Activated CD8-positive, alpha-beta memory T cell treated with anti-CD3 and anti-CD28 coated beads for 48 hours (primary cell): ENCODE data around the gene SSTR1.

ENCODE experiments used
- DNase-seq, 3 experiments: peaks; one replicate each; pipeline ENCODE4 v3.0.0-alpha.2; 2020; ENCODE audit warnings: low read depth in 2 of 3, low spot score in 2 of 3

The SSTR1 gene

DNA sequence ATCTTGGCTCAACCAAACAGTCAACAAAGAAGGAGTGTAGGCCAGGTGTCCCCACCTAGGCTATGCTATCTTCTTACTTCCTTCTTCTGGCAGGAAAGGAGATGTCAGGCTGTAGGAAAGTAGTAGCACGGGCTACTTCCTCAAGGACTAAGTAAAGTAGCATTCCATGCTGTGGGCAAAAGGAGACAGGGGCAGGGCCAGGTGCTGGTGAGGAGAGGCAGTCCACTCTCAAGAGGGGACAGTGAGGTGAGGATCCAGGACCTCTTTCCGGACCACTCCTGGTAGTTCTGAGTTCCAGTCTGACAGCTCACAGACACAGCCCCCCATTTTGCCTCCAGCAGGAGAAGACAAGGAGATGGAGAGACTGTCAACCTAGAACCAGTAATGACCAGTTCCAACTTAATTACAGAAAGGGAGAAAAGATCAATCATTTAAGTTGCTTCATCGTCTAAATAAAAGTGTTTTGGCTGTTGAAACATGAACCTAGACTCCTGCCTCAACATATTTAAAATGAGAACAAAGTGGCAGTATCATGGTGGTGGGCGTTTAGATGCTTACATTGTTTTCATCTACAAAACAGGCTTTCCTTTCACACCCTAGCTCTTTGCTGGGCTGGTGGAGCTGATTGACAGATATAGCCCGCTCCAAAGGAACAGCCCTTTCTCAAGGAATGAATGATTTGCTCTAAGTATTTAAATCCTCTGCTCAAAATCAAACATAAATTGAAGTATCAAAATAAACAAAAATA, 5.1 kb upstream of the SSTR1 start:
- no peak for DNase-seq

DNA sequence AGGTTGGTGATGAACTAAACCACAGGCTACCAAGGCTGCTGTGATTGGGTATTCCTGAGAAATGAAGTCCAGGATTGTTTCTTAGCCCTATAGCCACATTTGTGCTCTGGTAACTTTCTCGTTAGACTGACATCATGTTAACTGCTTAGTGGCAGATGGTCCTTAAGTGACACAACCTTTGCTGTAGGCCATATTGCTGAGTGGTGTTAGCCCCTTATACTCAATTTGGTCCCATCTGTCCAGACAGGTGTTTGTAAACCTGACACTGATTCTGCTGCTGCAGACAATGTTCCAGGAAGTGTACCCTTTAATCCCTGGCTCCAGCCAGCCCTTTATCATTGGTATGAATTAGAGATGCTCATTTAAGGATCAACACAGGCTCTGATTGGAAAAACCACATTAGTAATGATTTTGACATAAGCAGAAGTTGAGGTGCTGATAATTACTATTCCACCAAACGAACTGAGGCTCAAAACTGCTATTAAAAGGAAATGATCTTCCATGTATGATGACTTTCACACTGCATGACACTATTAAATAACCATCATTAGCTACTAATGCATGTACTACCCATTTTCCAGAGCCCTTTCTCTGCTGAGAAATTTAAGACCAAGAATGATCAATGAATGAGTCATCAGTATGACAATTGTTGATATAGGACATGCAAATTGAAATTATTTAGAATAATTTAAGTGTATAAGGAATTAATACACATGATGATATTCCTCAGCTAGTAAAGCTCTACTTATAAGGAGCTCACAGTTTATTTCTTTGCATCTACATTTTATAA, 3.6 kb upstream of the SSTR1 start:
- DNase-seq = no peak

DNA sequence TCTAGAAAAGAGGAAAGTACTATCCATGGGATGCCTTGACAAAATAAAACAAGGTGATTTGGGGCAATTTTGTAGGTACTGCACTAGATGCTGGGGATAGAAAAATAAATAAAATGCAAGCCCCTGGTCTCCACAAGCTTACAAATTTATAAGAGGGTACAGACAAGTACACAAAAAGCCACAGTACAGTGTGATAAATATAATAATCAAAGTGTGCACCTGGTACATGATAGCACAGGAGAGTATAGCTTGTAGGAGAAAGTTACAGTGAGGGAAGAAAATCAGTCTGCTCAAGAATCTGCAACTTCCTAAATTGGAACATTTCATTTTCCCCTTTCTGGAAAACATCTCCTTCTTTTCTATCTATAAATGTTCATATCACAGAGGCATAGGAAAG, 3.0 kb upstream of the SSTR1 start:
- no peak for DNase-seq

DNA sequence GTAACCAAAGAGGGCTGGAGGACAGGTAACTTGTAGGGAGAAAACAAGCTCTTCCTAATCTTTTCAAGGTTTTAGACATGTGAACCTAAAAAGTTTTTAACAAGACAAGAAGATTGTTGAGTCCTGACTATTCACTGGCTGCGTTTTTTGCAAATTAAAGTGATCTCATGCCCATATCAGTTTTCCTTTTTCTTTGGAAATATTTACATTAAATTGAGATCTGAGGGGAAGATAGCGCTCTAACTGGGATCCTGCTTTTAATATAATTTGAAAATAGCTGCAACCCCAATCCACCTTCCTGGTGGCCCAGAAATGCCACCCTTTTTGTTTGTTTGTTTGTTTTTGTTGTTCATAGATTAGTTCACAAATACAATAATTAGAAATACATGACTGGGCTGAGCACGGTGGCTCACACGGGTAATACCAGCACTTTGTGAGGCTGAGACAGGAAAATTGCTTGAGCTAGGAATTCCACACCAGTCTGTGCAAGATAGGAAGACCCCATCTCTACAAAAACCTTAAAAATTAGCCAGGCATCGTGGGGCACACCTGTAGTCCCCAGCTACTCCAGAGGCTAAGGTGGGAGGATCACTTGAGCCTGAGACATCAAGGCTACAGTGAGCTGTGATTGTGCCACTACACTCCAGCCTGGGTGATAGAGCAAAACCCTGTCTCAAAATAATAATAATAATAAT, 2.4 kb upstream of the SSTR1 start:
- no peak for DNase-seq

DNA sequence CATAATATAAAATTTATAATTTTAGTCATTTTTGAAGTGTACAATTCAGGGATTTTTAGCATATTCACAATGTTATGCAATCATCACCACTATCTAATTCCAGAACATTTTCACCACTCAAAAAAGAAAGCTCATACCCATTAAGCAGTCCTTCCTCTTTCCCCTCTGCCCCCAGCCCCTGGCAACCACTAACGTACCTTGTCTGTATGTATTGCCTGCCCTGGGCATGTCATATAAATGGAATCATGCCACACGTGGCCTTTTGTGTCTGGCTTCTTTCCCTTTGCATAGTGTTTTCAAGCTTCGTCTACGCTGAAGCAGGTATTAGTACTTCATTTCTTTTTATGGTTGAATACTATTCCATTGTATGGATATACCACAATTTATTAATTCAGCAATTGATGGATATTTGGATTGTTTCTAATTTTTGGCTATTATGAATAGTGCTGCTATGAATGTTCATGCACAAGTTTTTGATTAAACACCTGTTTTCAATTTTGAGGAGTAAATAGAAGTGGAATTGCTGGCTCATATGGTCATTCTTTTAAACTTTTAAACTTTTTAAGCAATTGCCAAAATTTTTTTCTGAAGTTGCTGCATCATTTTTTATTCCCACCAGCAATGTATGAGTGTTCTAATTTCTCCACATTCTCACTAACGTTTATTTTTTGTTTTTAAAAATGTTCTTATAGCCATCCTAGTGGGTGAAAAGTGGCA, 1.6 kb upstream of the SSTR1 start:
- no peak for DNase-seq

DNA sequence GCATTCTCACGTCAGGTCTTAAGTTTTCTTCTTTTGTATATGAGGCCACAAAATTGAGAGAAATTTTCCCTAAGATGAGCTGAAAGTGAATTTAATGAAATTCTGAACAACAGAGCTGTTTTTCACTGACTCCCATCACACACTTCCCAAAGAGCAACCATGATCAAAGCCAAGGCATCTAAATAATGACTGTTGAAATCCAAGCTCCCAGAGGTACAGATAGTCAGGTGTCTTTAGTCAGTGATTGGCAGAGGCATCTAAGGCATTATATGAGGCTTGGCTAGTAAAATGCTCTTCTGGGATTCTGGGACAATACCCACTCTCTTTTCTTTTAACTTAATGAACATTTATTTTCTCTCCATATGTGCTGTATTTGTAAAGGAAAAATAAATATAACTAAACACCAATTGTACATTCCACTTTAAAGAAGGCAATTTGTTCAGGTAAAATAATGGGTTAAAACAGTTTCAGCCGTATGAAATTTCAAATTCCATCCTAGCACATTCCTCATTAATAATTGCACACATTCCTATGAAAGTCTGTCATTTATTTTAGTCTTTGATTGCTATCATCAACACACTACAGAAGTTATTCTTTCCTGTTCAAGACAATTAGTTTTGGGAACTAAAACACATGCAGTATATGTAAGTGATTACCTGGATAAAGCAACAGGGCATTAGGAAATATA, 871 bp upstream of the SSTR1 start:
- no peak for DNase-seq

DNA sequence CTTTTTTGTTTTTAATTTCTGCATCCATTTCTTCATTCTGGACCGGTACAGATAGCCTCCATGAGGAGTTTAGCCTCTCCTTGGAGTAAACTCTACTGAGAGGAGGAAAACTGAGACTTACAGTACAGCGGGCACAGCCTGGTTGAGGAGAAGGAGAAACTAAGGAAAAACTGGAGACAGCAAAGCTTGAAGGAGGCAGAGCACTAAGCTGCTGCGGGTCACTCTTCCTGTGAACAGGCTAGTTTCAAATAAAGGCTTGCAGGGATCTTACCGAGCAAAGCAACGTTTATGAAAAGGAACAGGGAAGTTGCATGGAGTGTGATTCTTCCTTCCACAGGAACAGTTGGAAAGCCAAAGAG, 348 bp upstream of the SSTR1 start:
- DNase-seq = no peak

DNA sequence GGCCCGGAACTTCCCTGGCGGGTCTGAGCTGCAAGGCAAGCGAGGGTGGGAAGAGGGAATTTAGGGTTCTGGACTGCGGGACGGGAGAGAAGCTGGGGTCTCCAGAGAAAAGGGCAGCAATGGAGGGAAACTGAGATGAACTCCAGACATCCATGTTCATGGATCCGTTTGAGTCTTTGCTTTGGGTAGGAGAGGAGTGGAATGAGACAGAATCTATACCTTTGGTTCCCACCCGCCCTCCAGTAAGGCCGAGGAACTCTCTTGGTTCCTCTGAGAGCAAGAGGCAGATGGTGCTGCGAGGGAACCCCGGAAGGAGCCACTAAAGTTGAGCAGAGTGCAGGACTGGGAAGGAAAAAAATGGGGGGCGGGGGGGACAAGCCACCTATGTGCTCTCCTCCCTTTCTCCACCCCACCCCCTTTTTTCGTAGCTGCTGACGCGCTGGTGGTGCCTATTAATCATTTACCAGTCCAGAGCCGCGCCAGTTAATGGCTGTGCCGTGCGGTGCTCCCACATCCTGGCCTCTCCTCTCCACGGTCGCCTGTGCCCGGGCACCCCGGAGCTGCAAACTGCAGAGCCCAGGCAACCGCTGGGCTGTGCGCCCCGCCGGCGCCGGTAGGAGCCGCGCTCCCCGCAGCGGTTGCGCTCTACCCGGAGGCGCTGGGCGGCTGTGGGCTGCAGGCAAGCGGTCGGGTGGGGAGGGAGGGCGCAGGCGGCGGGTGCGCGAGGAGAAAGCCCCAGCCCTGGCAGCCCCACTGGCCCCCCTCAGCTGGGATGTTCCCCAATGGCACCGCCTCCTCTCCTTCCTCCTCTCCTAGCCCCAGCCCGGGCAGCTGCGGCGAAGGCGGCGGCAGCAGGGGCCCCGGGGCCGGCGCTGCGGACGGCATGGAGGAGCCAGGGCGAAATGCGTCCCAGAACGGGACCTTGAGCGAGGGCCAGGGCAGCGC, 1.2 kb downstream of the SSTR1 start:
- DNase-seq = no peak

DNA sequence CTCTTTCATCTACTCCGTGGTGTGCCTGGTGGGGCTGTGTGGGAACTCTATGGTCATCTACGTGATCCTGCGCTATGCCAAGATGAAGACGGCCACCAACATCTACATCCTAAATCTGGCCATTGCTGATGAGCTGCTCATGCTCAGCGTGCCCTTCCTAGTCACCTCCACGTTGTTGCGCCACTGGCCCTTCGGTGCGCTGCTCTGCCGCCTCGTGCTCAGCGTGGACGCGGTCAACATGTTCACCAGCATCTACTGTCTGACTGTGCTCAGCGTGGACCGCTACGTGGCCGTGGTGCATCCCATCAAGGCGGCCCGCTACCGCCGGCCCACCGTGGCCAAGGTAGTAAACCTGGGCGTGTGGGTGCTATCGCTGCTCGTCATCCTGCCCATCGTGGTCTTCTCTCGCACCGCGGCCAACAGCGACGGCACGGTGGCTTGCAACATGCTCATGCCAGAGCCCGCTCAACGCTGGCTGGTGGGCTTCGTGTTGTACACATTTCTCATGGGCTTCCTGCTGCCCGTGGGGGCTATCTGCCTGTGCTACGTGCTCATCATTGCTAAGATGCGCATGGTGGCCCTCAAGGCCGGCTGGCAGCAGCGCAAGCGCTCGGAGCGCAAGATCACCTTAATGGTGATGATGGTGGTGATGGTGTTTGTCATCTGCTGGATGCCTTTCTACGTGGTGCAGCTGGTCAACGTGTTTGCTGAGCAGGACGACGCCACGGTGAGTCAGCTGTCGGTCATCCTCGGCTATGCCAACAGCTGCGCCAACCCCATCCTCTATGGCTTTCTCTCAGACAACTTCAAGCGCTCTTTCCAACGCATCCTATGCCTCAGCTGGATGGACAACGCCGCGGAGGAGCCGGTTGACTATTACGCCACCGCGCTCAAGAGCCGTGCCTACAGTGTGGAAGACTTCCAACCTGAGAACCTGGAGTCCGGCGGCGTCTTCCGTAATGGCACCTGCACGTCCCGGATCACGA, 2.2 kb downstream of the SSTR1 start:
- no peak for DNase-seq

DNA sequence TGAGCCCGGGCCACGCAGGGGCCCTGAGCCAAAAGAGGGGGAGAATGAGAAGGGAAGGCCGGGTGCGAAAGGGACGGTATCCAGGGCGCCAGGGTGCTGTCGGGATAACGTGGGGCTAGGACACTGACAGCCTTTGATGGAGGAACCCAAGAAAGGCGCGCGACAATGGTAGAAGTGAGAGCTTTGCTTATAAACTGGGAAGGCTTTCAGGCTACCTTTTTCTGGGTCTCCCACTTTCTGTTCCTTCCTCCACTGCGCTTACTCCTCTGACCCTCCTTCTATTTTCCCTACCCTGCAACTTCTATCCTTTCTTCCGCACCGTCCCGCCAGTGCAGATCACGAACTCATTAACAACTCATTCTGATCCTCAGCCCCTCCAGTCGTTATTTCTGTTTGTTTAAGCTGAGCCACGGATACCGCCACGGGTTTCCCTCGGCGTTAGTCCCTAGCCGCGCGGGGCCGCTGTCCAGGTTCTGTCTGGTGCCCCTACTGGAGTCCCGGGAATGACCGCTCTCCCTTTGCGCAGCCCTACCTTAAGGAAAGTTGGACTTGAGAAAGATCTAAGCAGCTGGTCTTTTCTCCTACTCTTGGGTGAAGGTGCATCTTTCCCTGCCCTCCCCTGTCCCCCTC, 3.0 kb downstream of the SSTR1 start:
- no peak for DNase-seq

DNA sequence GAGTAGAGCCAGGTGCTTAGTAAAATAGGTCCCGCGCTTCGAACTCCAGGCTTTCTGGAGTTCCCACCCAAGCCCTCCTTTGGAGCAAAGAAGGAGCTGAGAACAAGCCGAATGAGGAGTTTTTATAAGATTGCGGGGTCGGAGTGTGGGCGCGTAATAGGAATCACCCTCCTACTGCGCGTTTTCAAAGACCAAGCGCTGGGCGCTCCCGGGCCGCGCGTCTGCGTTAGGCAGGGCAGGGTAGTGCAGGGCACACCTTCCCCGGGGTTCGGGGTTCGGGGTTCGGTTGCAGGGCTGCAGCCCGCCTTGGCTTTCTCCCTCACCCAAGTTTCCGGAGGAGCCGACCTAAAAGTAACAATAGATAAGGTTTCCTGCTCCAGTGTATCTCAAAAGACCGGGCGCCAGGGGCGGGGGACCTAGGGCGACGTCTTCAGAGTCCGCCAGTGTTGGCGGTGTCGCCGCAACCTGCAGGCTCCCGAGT, 3.6 kb downstream of the SSTR1 start:
- DNase-seq = no peak

DNA sequence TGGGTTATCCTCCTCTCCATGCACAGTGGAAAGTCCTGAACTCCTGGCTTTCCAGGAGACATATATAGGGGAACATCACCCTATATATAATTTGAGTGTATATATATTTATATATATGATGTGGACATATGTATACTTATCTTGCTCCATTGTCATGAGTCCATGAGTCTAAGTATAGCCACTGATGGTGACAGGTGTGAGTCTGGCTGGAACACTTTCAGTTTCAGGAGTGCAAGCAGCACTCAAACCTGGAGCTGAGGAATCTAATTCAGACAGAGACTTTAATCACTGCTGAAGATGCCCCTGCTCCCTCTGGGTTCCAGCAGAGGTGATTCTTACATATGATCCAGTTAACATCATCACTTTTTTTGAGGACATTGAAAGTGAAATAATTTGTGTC, 4.4 kb downstream of the SSTR1 start:
- no peak for DNase-seq

DNA sequence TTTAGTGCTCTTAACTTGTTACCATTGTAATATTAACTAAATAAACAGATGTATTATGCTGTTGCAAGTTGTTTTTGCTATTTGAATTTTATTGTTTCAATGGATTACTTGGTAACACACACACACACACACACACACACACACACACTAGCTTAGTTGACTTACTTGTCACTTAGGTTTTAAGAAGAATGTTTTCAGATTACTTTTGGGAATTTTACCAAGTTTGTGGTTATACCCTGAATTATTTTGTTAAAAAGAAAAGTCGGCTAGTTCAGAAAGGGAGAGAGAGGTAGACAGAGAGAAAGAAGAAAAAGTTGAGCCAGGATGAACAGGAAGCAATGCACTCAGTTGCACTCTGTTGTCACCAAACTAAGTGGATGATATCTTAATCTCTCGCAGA, 5.3 kb downstream of the SSTR1 start:
- no peak for DNase-seq

DNA sequence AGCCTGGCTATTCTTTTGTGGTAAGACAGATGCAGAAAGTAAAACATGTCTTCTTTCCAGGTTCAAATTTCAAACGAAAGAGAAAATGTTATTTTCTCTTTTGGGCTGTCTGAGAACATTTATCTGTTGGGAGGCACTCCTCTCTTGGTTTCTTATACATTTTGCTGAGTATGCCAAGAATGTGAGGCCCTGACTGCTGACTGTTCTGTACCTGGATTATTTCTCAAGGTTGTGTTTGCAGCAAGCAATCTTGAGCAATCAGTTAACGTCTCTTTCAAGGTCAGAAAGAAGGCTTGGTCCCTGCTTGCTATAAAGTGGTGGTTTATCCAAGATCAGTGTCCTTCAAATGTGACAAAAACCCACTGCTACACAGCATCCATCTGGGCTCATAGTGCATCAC, 9.8 kb downstream of the SSTR1 start:
- no peak for DNase-seq

DNA sequence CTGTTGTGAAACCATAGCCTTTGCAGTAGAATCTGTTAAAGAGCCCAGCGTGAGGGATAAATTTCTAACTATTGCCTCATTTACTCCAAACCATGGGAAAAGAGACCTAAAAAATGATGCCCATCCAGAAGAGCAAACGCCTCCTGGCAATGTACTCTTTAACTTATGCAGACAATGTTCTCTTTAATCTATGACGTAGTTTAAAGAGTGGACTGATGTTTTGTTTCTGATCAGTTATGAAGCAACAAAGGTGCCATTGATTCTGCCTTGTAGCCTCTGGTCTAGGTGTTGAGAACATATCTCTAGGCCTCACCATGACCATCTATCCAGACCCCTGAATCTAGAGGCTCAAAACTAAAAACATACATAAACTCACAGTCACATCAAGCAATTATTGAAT, 13.4 kb downstream of the SSTR1 start:
- DNase-seq = no peak

DNA sequence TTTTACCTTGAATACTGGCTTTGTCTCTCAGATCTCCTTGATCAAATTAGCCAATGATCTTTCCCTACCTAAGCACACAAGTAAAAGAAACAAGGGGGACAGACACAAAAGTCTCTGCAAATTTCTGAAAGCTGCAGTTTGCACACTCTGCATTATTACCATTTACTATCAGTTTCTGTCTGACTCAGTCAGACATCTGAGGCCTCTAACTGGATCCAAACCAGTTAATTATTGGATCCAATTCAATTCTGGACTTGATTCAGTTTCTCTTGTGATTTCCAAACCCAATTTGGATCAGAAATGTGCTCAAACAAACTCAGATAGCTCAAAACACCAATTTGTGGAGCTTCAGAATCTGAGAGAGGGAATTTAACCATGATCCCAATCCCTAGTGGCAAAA, 16.6 kb downstream of the SSTR1 start:
- DNase-seq = no peak

DNA sequence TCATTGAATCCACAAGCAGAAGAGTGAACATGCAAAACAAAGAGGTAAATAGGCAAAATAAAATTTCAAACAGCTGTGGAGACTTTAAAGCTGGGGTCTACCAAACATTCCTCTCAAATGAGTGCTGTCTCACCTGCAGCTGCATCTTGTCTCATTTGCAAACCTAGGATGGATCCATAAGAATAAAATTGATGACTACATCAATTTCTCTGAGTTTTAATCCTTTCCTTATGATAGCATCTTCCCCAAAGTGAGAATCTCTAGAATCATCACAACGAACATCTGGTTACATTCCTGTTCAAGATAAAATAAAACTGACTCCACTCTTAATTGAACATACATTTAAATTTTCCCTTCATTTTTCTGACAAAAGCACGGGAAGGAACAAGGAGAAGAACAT, 18.2 kb downstream of the SSTR1 start:
- DNase-seq = no peak

DNA sequence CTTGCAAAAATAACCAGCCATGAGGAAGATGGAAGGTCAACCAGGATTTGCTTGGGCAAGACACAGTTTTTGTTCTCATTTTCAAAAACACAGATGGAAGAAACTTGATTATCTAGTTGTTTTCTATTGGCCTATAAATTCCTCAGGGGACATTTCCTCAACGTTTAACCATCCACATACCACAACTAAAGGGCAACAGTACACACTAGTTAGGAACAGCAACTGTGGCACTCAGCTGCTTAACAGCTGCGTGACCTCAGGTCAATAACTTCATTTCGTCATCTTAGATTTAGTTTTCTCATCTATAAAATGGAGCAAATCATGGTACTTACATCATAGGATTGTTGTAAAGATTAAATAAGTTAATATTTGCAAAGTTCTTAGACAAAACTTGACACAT, 18.7 kb downstream of the SSTR1 start:
- DNase-seq = no peak
